Esophagus squamous epithelium (tissue), 5 donors: Measurements from ENCODE around the gene MS4A4A. TPM values are rescaled to one million over a fixed set of nuclear protein-coding genes. Genes with fewer than 3 reads are reported as not detected.

Experiments used
- DNase-seq: peaks from one replicate; lab custom pipeline; 2025; lab: John Stamatoyannopoulos, UW
- H3K27ac ChIP-seq, 4 donors: fragments of 200-600 bp; sonication (generic); one replicate each; pipeline ENCODE4 v1.5.1; 2016 to 2019; ENCODE audit warnings: mild to moderate bottlenecking in 1 of 4
- H3K27me3 ChIP-seq, 4 donors: fragments of 200-600 bp; sonication (generic); 1 replicate in 3 of 4; 2 replicates in 1 of 4; pipeline versions ENCODE4 v1.5.1 to v1.6.0; 2017 to 2021; ENCODE audit warnings: antibody characterized with exemption in 1 of 4
- H3K36me3 ChIP-seq, 3 donors: fragments of 200-600 bp; sonication (generic); one replicate each; pipeline ENCODE4 v1.5.1; 2016 to 2019
- H3K4me1 ChIP-seq, 3 donors: fragments of 200-600 bp; sonication (generic); one replicate each; pipeline ENCODE4 v1.5.1; 2017 to 2019
- H3K4me3 ChIP-seq, 4 donors: fragments of 200-600 bp; sonication (generic); 1 replicate in 3 of 4; 2 replicates in 1 of 4; pipeline ENCODE4 v1.5.1; 2016 to 2019; ENCODE audit warnings: mild to moderate bottlenecking in 2 of 4, moderate library complexity in 1 of 4
- H3K9me3 ChIP-seq, 3 donors: fragments of 200-600 bp; sonication (generic); one replicate each; pipeline ENCODE4 v1.5.1; 2016 to 2019
- POLR2A ChIP-seq, 4 donors: fragments of 450-650 bp; IDR thresholded peaks; one replicate each; pipeline ENCODE4 v1.6.1; 2017; ENCODE audit warnings: antibody characterized with exemption in 4 of 4, mild to moderate bottlenecking in 4 of 4, moderate library complexity in 3 of 4
- WGBS, 2 donors: methylation state at CpG; one replicate each; pipeline ENCODE4 v1.1.5; 2018; 5-methylcytosine and 5-hydroxymethylcytosine counted together
- intact Hi-C: fragments of 100-400 bp; cut with DNase I; formaldehyde crosslinking; loops from one replicate; pipeline ENCODE4 v1.15.0; 2022
- total RNA-seq, 4 donors: library from RNA; depleted of rRNA; stranded (reverse); fragments of >200 nt; gene quantifications; one replicate each; pipeline ENCODE4 v1.1.0, GENCODE V29; 2016
- TF ChIP-seq, protein P1 (sequence below), 6 experiments: fragments of 450-650 bp in 4 of 6; fragments of 200-600 bp in 2 of 6; sonication (generic) in 2 of 6; IDR thresholded peaks; one replicate each; pipeline ENCODE4 v1.5.1; 2016 to 2019; ENCODE audit warnings: antibody characterized with exemption in 6 of 6, mild to moderate bottlenecking in 4 of 6, moderate library complexity in 4 of 6
- donor health status: DM: yes; HTN: yes; CAD: no.

The MS4A4A gene
- total RNA-seq, 4 donors from 2014 or later, result 0.42 to 32.0 (median 8.3) TPM

GRCh38 chr11:60321051-60321450, 40.6 kb downstream of the MS4A4A start:
- no peaks in the 10 kb centered on the region for H3K36me3 ChIP-seq
- no peaks in the 10 kb centered on the region for H3K27me3 ChIP-seq
- no peak overlapping the region for H3K27ac ChIP-seq
- no peak overlapping the region for H3K4me3 ChIP-seq
- peaks cover 0 to 14% (median 0%) of the 10 kb centered on the region in 3 donors for H3K9me3 ChIP-seq
- TF ChIP-seq POLR2A (IDR thresholded peaks at IDR 0.05), result no peak
- TF ChIP-seq, protein P1, sequence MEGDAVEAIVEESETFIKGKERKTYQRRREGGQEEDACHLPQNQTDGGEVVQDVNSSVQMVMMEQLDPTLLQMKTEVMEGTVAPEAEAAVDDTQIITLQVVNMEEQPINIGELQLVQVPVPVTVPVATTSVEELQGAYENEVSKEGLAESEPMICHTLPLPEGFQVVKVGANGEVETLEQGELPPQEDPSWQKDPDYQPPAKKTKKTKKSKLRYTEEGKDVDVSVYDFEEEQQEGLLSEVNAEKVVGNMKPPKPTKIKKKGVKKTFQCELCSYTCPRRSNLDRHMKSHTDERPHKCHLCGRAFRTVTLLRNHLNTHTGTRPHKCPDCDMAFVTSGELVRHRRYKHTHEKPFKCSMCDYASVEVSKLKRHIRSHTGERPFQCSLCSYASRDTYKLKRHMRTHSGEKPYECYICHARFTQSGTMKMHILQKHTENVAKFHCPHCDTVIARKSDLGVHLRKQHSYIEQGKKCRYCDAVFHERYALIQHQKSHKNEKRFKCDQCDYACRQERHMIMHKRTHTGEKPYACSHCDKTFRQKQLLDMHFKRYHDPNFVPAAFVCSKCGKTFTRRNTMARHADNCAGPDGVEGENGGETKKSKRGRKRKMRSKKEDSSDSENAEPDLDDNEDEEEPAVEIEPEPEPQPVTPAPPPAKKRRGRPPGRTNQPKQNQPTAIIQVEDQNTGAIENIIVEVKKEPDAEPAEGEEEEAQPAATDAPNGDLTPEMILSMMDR (IDR thresholded peaks at IDR 0.05), result no peak
- intact Hi-C loops, result no loop called here
- no peak for DNase-seq
- no peaks in the 10 kb centered on the region for H3K4me1 ChIP-seq

DNA sequence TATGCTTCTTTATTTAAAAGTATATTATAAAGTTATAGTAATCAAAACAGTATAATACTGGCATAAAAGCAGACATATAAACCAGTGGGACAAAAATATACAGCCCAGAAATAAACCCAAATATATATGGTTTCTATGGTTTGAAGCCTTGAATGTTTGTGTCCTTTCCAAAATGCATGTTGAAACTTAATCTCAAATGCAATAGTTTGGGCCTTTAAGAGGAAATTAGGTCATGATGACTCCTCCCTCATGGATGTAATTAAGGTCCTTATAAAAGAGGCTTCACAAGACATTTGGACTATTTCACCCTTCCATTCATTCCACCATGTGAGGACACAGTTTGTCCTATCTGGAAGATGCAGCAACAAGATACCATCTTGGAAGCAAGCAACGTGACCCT, 46.5 kb downstream of the MS4A4A start, which contains the start of gene MS4A6E:
TSS of gene MS4A6E (plus strand) at position 301 of the 400 bp plus-strand sequence. CDS start 7,641 bp downstream, outside the sequence.
- 13 to 73% methylated on average over 1 of the region's 1 CpG for WGBS, 2 donors
- H3K4me3 ChIP-seq, result no peak within 1 kb of the TSS
- intact Hi-C loops, result no loop called here

DNA sequence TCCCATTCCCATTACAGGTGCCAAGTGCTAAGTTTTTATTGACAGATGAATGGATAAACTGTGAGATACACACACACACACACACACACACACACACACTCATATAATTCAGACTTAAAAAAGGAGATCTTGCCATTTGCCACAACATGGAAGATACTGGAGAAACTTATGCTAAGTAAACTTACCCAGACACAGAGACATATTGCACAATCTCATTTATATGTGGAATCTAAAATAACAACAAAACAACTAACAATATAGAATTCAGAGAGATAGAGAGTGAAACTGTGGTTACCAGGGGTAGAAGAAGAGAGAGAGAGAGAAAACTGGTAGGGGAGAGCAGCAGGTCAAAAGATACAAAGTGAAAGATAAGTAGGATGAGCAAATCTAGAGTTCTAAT, 48.0 kb downstream of the MS4A4A start:
- H3K27ac ChIP-seq, result no peak overlapping the region
- no peaks in the 10 kb centered on the region for H3K27me3 ChIP-seq
- H3K36me3 ChIP-seq, result no peaks in the 10 kb centered on the region
- intact Hi-C loops, result no loop called here
- TF ChIP-seq POLR2A (IDR thresholded peaks at IDR 0.05), result no peak
- TF ChIP-seq, protein P1 (IDR thresholded peaks at IDR 0.05), result no peak
- peaks cover 0 to 6% (median 0%) of the 10 kb centered on the region in 3 donors for H3K9me3 ChIP-seq
- DNase-seq, result no peak
- no peak overlapping the region for H3K4me3 ChIP-seq
- no peaks in the 10 kb centered on the region for H3K4me1 ChIP-seq

More for the DNA sequence above, 46.5 kb downstream of the MS4A4A start, which contains the start of gene MS4A6E:
- DNase-seq, result no peak
- Histone ChIP-seq H3K36me3 (no peaks in the 10 kb centered on the region), H3K27ac (no peak within 1 kb of the TSS), H3K27me3 (no peaks in the 10 kb centered on the region), H3K4me1 (no peaks in the 10 kb centered on the region), H3K9me3 (peaks cover 0 to 6% (median 0%) of the 10 kb centered on the region in 3 donors)
- TF ChIP-seq, protein P1 (IDR thresholded peaks at IDR 0.05), result no peak
- no peak for TF ChIP-seq POLR2A (IDR thresholded peaks at IDR 0.05)

DNA sequence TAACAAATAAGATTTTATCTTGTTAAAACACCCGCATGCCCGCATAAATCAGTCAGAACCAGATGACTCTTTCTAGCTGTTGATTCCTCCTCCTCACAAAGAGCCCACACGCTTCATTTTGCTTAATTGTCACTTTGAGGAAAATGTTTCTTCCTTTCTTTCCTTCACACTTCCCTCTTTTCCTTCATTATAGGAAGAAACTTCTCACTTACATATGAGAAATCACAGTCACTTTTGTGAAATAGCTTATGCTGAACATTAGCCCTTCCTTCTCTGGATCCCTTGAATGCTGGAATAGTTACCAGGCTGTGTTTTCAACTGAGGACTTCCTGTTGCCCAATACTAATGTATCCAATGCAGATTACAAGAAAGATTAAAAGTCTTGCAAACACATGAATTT, 52.4 kb downstream of the MS4A4A start:
- TF ChIP-seq, protein P1 (IDR thresholded peaks at IDR 0.05), result no peak
- no peak for TF ChIP-seq POLR2A (IDR thresholded peaks at IDR 0.05)
- no peaks in the 10 kb centered on the region for H3K36me3 ChIP-seq
- 39 to 64% methylated on average over 3 of the region's 3 CpGs for WGBS, 2 donors
- no peaks in the 10 kb centered on the region for H3K9me3 ChIP-seq
- no peak overlapping the region for H3K4me3 ChIP-seq
- H3K27ac ChIP-seq, result no peak overlapping the region
- DNase-seq, result no peak
- no peaks in the 10 kb centered on the region for H3K27me3 ChIP-seq
- no peaks in the 10 kb centered on the region for H3K4me1 ChIP-seq
- intact Hi-C loops, result no loop called here

DNA sequence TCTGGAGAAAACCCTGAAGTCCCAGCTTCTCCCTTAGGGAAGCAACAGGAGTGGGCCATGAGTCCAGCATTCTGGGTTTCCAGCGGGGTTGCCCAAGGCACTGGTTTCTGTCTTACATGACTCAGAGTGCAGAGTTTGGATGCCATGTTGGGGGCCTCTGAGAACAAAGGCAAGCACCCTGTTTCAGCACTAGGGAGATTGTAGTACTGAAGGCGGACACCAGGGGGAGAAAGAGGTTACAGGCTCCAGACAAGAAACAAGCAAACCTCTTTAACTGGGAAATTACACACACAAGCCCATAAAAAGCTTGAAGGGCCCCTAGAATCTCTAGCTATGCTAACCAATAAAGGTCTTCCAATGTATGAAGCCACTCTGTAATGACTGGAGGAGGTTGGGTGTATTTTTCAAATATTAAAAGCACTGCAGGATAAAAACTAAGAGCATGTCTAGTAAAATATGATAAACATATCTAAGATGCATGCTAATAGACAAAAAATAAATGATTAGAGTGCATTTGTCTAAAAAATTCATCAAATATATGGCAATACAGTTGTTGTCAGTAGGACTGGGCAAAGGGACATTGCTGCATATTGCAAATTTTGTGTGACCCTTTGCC, 53.6 kb downstream of the MS4A4A start:
- Histone ChIP-seq H3K4me3 (no peak overlapping the region), H3K4me1 (no peaks in the 10 kb centered on the region), H3K36me3 (no peaks in the 10 kb centered on the region), H3K27ac (peak overlapping the region in 1 of 4 donors; percentile 28), H3K9me3 (no peaks in the 10 kb centered on the region), H3K27me3 (no peaks in the 10 kb centered on the region)
- intact Hi-C loops, result no loop called here
- no peak for DNase-seq
- WGBS, 2 donors, result 0 to 18% methylated on average over 1 to 2 of the region's 2 CpGs
- TF ChIP-seq, protein P1 (IDR thresholded peaks at IDR 0.05), result peak; percentile 32 to 65 (median 56)
- no peak for TF ChIP-seq POLR2A (IDR thresholded peaks at IDR 0.05)
